ENCODE results near the gene ARL14. TPM values are rescaled to one million over a fixed set of nuclear protein-coding genes. Genes with fewer than 3 reads are reported as not detected.

ARL14 gene
- polyA plus RNA-seq, 1 donor from 2014 or later: not detected

- H3K4me2 ChIP-seq (ENCODE audit: low read length): no peak overlapping the region
- H3K4me3 ChIP-seq (ENCODE audit: low read length): no peak overlapping the region
- no peak for TF ChIP-seq SMC3 (conservative IDR thresholded peaks at IDR 0.05; ENCODE audit: poor library complexity)
- TF ChIP-seq, protein P1, sequence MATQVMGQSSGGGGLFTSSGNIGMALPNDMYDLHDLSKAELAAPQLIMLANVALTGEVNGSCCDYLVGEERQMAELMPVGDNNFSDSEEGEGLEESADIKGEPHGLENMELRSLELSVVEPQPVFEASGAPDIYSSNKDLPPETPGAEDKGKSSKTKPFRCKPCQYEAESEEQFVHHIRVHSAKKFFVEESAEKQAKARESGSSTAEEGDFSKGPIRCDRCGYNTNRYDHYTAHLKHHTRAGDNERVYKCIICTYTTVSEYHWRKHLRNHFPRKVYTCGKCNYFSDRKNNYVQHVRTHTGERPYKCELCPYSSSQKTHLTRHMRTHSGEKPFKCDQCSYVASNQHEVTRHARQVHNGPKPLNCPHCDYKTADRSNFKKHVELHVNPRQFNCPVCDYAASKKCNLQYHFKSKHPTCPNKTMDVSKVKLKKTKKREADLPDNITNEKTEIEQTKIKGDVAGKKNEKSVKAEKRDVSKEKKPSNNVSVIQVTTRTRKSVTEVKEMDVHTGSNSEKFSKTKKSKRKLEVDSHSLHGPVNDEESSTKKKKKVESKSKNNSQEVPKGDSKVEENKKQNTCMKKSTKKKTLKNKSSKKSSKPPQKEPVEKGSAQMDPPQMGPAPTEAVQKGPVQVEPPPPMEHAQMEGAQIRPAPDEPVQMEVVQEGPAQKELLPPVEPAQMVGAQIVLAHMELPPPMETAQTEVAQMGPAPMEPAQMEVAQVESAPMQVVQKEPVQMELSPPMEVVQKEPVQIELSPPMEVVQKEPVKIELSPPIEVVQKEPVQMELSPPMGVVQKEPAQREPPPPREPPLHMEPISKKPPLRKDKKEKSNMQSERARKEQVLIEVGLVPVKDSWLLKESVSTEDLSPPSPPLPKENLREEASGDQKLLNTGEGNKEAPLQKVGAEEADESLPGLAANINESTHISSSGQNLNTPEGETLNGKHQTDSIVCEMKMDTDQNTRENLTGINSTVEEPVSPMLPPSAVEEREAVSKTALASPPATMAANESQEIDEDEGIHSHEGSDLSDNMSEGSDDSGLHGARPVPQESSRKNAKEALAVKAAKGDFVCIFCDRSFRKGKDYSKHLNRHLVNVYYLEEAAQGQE (IDR thresholded peaks at IDR 0.05; ENCODE audit: borderline replicate concordance): no peak
- TF ChIP-seq CTCF (IDR thresholded peaks at IDR 0.05; ENCODE audit: poor library complexity, severe bottlenecking): no peak
- no peak for TF ChIP-seq EP300 (conservative IDR thresholded peaks at IDR 0.05; ENCODE audit: poor library complexity, severe bottlenecking)
- TF ChIP-seq RAD21 (conservative IDR thresholded peaks at IDR 0.05): no peak
- no peak for TF ChIP-seq TAF1 (IDR thresholded peaks at IDR 0.05; ENCODE audit: low read depth)
- H3K9me2 ChIP-seq (ENCODE audit: insufficient read depth, low read length): no peaks in the 10 kb centered on the region
- no peak overlapping the region for H3K9ac ChIP-seq (ENCODE audit: low read length)
- H3K36me3 ChIP-seq (ENCODE audit: insufficient read depth, low read length): no peaks in the 10 kb centered on the region
- H2AFZ ChIP-seq (ENCODE audit: low read depth, low read length): no peak overlapping the region
- no peaks in the 10 kb centered on the region for H3K79me2 ChIP-seq (replicated peaks; ENCODE audit: insufficient read depth, low read length)
- no peak overlapping the region for H3K27ac ChIP-seq (ENCODE audit: low read length)
- H3F3A ChIP-seq (ENCODE audit: insufficient read depth, low read length, poor library complexity, severe bottlenecking): no peaks in the 10 kb centered on the region
- no peaks in the 10 kb centered on the region for H4K20me1 ChIP-seq (ENCODE audit: insufficient read depth)
- H3K9me3 ChIP-seq (ENCODE audit: low read length): no peaks in the 10 kb centered on the region
- no peaks in the 10 kb centered on the region for H3K27me3 ChIP-seq (ENCODE audit: insufficient read depth, low read depth, low read length)
These were observed 16.2 kb downstream of the ARL14 start for GRCh38 chr3:160693191-160693590.

GRCh38 chr3:160694345-160694744 is 17.4 kb downstream of the ARL14 start:
- no peak overlapping the region for H2AFZ ChIP-seq (ENCODE audit: low read depth, low read length)
- TF ChIP-seq POLR2AphosphoS5 (IDR thresholded peaks at IDR 0.05) (no peak), MXI1 (conservative IDR thresholded peaks at IDR 0.05; ENCODE audit: poor library complexity, severe bottlenecking) (no peak), EZH2 (IDR thresholded peaks at IDR 0.05; ENCODE audit: borderline replicate concordance, insufficient read depth, low read length, poor library complexity, severe bottlenecking) (no peak), SMC3 (conservative IDR thresholded peaks at IDR 0.05; ENCODE audit: poor library complexity) (no peak), CTCF (IDR thresholded peaks at IDR 0.05; ENCODE audit: poor library complexity, severe bottlenecking) (no peak), TAF1 (IDR thresholded peaks at IDR 0.05; ENCODE audit: low read depth) (no peak), EP300 (conservative IDR thresholded peaks at IDR 0.05; ENCODE audit: poor library complexity, severe bottlenecking) (no peak), RAD21 (conservative IDR thresholded peaks at IDR 0.05) (no peak)
- TF ChIP-seq, protein P1 (IDR thresholded peaks at IDR 0.05; ENCODE audit: borderline replicate concordance): no peak
- H3K27ac ChIP-seq (ENCODE audit: low read length): no peak overlapping the region
- no peaks in the 10 kb centered on the region for H3F3A ChIP-seq (ENCODE audit: insufficient read depth, low read length, poor library complexity, severe bottlenecking)
- no peak overlapping the region for H3K4me3 ChIP-seq (ENCODE audit: low read length)
- no peaks in the 10 kb centered on the region for H4K20me1 ChIP-seq (ENCODE audit: insufficient read depth)
- H3K9me3 ChIP-seq (ENCODE audit: low read length): no peaks in the 10 kb centered on the region
- H3K27me3 ChIP-seq (ENCODE audit: insufficient read depth, low read depth, low read length): no peaks in the 10 kb centered on the region
- no peak overlapping the region for H3K4me2 ChIP-seq (ENCODE audit: low read length)
- no peaks in the 10 kb centered on the region for H3K9me2 ChIP-seq (ENCODE audit: insufficient read depth, low read length)
- no peak overlapping the region for H3K9ac ChIP-seq (ENCODE audit: low read length)
- H3K36me3 ChIP-seq (ENCODE audit: insufficient read depth, low read length): no peaks in the 10 kb centered on the region
- no peaks in the 10 kb centered on the region for H3K79me2 ChIP-seq (replicated peaks; ENCODE audit: insufficient read depth, low read length)

Measured in neural cell (in vitro differentiated cells).